ENCODE data around the gene CYB5R2.

CYB5R2 gene

DNA sequence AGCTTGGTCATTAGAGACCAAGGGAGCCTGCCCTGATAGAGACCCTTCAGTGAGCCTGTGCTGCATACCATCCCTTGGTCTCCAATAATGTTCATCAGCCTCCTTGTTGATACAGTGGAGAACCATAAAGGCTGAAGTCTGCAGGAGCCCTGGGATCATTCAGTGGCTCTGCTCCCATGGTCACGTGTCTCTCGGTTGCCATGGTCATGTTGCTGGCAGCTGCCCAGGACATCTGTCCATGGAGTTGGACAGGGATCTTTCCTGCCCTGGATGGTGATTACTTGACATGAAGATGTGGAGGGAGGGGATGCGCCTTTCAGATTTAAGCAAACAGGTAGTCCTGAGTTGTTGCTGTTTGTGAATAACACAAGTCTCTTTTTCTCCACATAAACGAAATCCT, 38.2 kb downstream of the CYB5R2 start:
- no peak overlapping the region for H3K27ac ChIP-seq (ENCODE audit: insufficient read depth in 1 of 2, low read depth in 1 of 2, low read length in 2 of 2, poor library complexity in 1 of 2, severe bottlenecking in 2 of 2)
- no peak overlapping the region for H3K4me3 ChIP-seq (ENCODE audit: control insufficient read depth in 1 of 7, extremely low read depth in 1 of 7, insufficient read depth in 4 of 7, low read depth in 2 of 7, low read length in 6 of 7)
- CTCF ChIA-PET = no interaction called here
- H3K4me1 ChIP-seq (ENCODE audit: control extremely low read depth in 1 of 4, control insufficient read depth in 4 of 4, insufficient read depth in 4 of 4, low read length in 3 of 4) = no peaks in the 10 kb centered on the region
- H3K27me3 ChIP-seq (replicated peaks in 2 of 5; ENCODE audit: control insufficient read depth in 4 of 5, insufficient read depth in 5 of 5, low read length in 4 of 5) = peaks cover 0 to 11% (median 4%) of the 10 kb centered on the region in 5 experiments
- H3K9me3 ChIP-seq (ENCODE audit: control extremely low read depth in 1 of 5, control insufficient read depth in 4 of 5, insufficient read depth in 2 of 5, low read depth in 1 of 5, low read length in 4 of 5) = no peaks in the 10 kb centered on the region
- DNase-seq = no peak
- POLR2A ChIA-PET = no interaction called here
- H3K36me3 ChIP-seq (ENCODE audit: control insufficient read depth in 4 of 4, insufficient read depth in 4 of 4, low read length in 3 of 4) = peaks cover 0 to 4% (median 0%) of the 10 kb centered on the region in 4 experiments
- WGBS (ENCODE audit: insufficient coverage) = 92% methylated on average over 3 of the region's 4 CpGs

DNA sequence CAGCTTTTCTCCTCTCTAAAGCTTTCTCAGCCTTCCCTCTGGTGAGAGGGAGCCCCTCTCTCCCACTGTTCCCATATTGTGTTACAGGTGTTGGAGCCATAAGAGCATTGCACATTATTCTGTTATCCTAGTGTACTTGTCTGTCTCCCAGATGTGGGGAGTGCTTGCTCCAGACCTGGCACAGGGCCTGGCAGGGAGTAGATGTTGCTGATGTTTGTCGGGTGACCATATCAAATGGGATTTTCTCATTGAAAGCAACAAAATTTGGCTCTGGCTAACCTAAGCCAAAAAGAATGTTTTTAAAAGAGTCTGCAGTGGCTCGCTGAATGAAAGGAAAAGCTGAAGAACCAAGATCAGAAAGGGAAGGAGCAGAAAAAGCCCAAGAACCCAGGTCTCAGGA, 41.1 kb downstream of the CYB5R2 start:
- peaks cover 0 to 7% (median 3%) of the 10 kb centered on the region in 5 experiments for H3K27me3 ChIP-seq (replicated peaks in 2 of 5; ENCODE audit: control insufficient read depth in 4 of 5, insufficient read depth in 5 of 5, low read length in 4 of 5)
- POLR2A ChIA-PET = no interaction called here
- H3K36me3 ChIP-seq (ENCODE audit: control insufficient read depth in 4 of 4, insufficient read depth in 4 of 4, low read length in 3 of 4) = peaks cover 0 to 4% (median 0%) of the 10 kb centered on the region in 4 experiments
- CTCF ChIA-PET = no interaction called here
- H3K4me3 ChIP-seq (ENCODE audit: control insufficient read depth in 1 of 7, extremely low read depth in 1 of 7, insufficient read depth in 4 of 7, low read depth in 2 of 7, low read length in 6 of 7) = no peak overlapping the region
- no peak for DNase-seq
- 100% methylated on average over 2 of the region's 2 CpGs for WGBS (ENCODE audit: insufficient coverage)
- H3K4me1 ChIP-seq (ENCODE audit: control extremely low read depth in 1 of 4, control insufficient read depth in 4 of 4, insufficient read depth in 4 of 4, low read length in 3 of 4) = no peaks in the 10 kb centered on the region
- no peak overlapping the region for H3K27ac ChIP-seq (ENCODE audit: insufficient read depth in 1 of 2, low read depth in 1 of 2, low read length in 2 of 2, poor library complexity in 1 of 2, severe bottlenecking in 2 of 2)
- no peaks in the 10 kb centered on the region for H3K9me3 ChIP-seq (ENCODE audit: control extremely low read depth in 1 of 5, control insufficient read depth in 4 of 5, insufficient read depth in 2 of 5, low read depth in 1 of 5, low read length in 4 of 5)

GRCh38 chr11:7630002-7630401, 43.3 kb downstream of the CYB5R2 start:
- Histone ChIP-seq H3K36me3 (ENCODE audit: control insufficient read depth in 4 of 4, insufficient read depth in 4 of 4, low read length in 3 of 4) (peaks cover 0 to under 1% (median 0%) of the 10 kb centered on the region in 4 experiments), H3K27ac (ENCODE audit: insufficient read depth in 1 of 2, low read depth in 1 of 2, low read length in 2 of 2, poor library complexity in 1 of 2, severe bottlenecking in 2 of 2) (no peak overlapping the region), H3K27me3 (replicated peaks in 2 of 5; ENCODE audit: control insufficient read depth in 4 of 5, insufficient read depth in 5 of 5, low read length in 4 of 5) (peaks cover 0 to 14% (median 3%) of the 10 kb centered on the region in 5 experiments), H3K4me3 (ENCODE audit: control insufficient read depth in 1 of 7, extremely low read depth in 1 of 7, insufficient read depth in 4 of 7, low read depth in 2 of 7, low read length in 6 of 7) (no peak overlapping the region), H3K9me3 (ENCODE audit: control extremely low read depth in 1 of 5, control insufficient read depth in 4 of 5, insufficient read depth in 2 of 5, low read depth in 1 of 5, low read length in 4 of 5) (no peaks in the 10 kb centered on the region), H3K4me1 (ENCODE audit: control extremely low read depth in 1 of 4, control insufficient read depth in 4 of 4, insufficient read depth in 4 of 4, low read length in 3 of 4) (no peaks in the 10 kb centered on the region)
- DNase-seq = no peak
- WGBS (ENCODE audit: insufficient coverage) = 77% methylated on average over 1 of the region's 2 CpGs
- ChIA-PET CTCF (interaction anchor here (0.6 kb wide), 1 partner anchor 149 kb away, joined by 3 read pairs; no protein-coding TSS in a partner anchor), POLR2A (no interaction called here)

- DNase-seq = no peak
- H3K27ac ChIP-seq (ENCODE audit: insufficient read depth in 1 of 2, low read depth in 1 of 2, low read length in 2 of 2, poor library complexity in 1 of 2, severe bottlenecking in 2 of 2) = no peak overlapping the region
- POLR2A ChIA-PET = no interaction called here
- no peak overlapping the region for H3K4me3 ChIP-seq (ENCODE audit: control insufficient read depth in 1 of 7, extremely low read depth in 1 of 7, insufficient read depth in 4 of 7, low read depth in 2 of 7, low read length in 6 of 7)
- H3K36me3 ChIP-seq (ENCODE audit: control insufficient read depth in 4 of 4, insufficient read depth in 4 of 4, low read length in 3 of 4) = no peaks in the 10 kb centered on the region
- WGBS (ENCODE audit: insufficient coverage) = 100% methylated on average over 2 of the region's 3 CpGs
- H3K27me3 ChIP-seq (replicated peaks in 2 of 5; ENCODE audit: control insufficient read depth in 4 of 5, insufficient read depth in 5 of 5, low read length in 4 of 5) = peaks cover 0 to 14% (median 3%) of the 10 kb centered on the region in 5 experiments
- CTCF ChIA-PET = interaction anchor here (0.8 kb wide), 1 partner anchor 9 kb away, joined by 3 read pairs; no protein-coding TSS in a partner anchor
- H3K4me1 ChIP-seq (ENCODE audit: control extremely low read depth in 1 of 4, control insufficient read depth in 4 of 4, insufficient read depth in 4 of 4, low read length in 3 of 4) = no peaks in the 10 kb centered on the region
- H3K9me3 ChIP-seq (ENCODE audit: control extremely low read depth in 1 of 5, control insufficient read depth in 4 of 5, insufficient read depth in 2 of 5, low read depth in 1 of 5, low read length in 4 of 5) = no peaks in the 10 kb centered on the region
These were observed 44.6 kb downstream of the CYB5R2 start for GRCh38 chr11:7628660-7629059.

DNA sequence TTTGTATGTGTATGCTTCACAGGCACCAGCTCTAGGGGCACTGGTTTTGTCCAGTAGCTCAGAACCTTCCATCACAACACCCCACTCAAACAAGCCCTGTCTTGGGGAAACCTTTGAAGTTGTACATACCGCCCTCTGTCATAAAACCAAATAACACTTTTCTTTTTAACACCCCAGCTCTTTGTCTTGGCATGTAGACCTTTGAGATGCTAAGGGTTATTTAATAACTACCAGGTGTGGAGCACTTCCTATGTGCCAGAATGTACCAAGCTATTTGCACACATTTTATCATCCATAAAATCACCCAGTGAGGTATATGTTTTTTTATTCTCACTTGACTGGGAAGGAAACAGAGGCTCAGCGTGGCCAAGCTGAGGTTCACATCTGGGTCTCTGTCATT, 50.6 kb downstream of the CYB5R2 start:
- no peak for DNase-seq
- Histone ChIP-seq H3K36me3 (ENCODE audit: control insufficient read depth in 4 of 4, insufficient read depth in 4 of 4, low read length in 3 of 4) (no peaks in the 10 kb centered on the region), H3K4me3 (ENCODE audit: control insufficient read depth in 1 of 7, extremely low read depth in 1 of 7, insufficient read depth in 4 of 7, low read depth in 2 of 7, low read length in 6 of 7) (no peak overlapping the region), H3K9me3 (ENCODE audit: control extremely low read depth in 1 of 5, control insufficient read depth in 4 of 5, insufficient read depth in 2 of 5, low read depth in 1 of 5, low read length in 4 of 5) (no peaks in the 10 kb centered on the region), H3K27me3 (replicated peaks in 2 of 5; ENCODE audit: control insufficient read depth in 4 of 5, insufficient read depth in 5 of 5, low read length in 4 of 5) (peaks cover 0 to 11% (median 3%) of the 10 kb centered on the region in 5 experiments), H3K4me1 (ENCODE audit: control extremely low read depth in 1 of 4, control insufficient read depth in 4 of 4, insufficient read depth in 4 of 4, low read length in 3 of 4) (no peaks in the 10 kb centered on the region), H3K27ac (ENCODE audit: insufficient read depth in 1 of 2, low read depth in 1 of 2, low read length in 2 of 2, poor library complexity in 1 of 2, severe bottlenecking in 2 of 2) (no peak overlapping the region)
- POLR2A ChIA-PET = no interaction called here
- 100% methylated on average over 1 of the region's 2 CpGs for WGBS (ENCODE audit: insufficient coverage)
- CTCF ChIA-PET = interaction anchor here (0.8 kb wide), 1 partner anchor 52 kb away, joined by 3 read pairs; no protein-coding TSS in a partner anchor

DNA sequence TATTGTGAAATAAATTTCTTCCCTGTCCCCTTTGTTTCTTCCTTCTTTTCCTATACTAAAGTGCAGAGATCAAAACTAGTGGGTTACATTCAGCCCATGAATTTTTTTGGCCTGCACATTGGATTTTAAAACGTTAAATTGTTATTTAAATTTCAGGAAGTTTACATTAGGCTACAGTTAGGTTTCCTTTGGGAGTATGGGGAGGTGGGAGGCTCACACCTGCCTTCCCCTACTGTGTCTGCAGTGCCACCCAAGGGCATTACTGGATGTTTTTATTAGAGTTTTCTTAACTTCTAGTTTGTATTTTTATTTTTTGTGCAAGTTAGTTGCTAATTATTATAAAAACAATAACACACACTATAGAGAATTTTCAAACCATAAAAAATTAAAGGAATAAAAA, 51.7 kb downstream of the CYB5R2 start:
- ChIA-PET CTCF (interaction anchor here (2.1 kb wide), 1 partner anchor 45 kb away, joined by 5 read pairs; no protein-coding TSS in a partner anchor), POLR2A (no interaction called here)
- Histone ChIP-seq H3K9me3 (ENCODE audit: control extremely low read depth in 1 of 5, control insufficient read depth in 4 of 5, insufficient read depth in 2 of 5, low read depth in 1 of 5, low read length in 4 of 5) (no peaks in the 10 kb centered on the region), H3K36me3 (ENCODE audit: control insufficient read depth in 4 of 4, insufficient read depth in 4 of 4, low read length in 3 of 4) (no peaks in the 10 kb centered on the region), H3K4me3 (ENCODE audit: control insufficient read depth in 1 of 7, extremely low read depth in 1 of 7, insufficient read depth in 4 of 7, low read depth in 2 of 7, low read length in 6 of 7) (no peak overlapping the region), H3K27me3 (replicated peaks in 2 of 5; ENCODE audit: control insufficient read depth in 4 of 5, insufficient read depth in 5 of 5, low read length in 4 of 5) (peaks cover 0 to 11% (median 3%) of the 10 kb centered on the region in 5 experiments), H3K27ac (ENCODE audit: insufficient read depth in 1 of 2, low read depth in 1 of 2, low read length in 2 of 2, poor library complexity in 1 of 2, severe bottlenecking in 2 of 2) (no peak overlapping the region), H3K4me1 (ENCODE audit: control extremely low read depth in 1 of 4, control insufficient read depth in 4 of 4, insufficient read depth in 4 of 4, low read length in 3 of 4) (no peaks in the 10 kb centered on the region)
- 25% methylated on average over 1 of the region's 1 CpG for WGBS (ENCODE audit: insufficient coverage)
- no peak for DNase-seq

DNA sequence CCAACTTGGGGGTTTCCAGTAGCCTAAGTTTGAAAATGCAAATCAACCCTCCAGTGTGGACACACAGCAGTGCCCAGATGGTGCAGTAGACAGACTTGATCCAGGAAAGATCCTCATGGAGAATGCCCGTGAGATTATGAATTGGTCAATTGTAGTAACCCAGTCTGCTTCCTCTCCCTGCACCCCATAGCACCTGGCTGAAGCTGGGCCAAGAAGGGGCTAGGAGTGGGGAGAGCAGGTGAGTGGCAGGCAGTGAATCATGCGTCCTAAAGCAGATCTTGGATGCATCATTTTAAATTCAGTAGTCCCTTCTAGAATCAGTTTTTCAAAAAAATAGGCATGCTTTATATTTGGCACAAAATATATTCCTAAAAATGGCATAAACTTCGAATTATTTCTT, 52.2 kb downstream of the CYB5R2 start:
- no peaks in the 10 kb centered on the region for H3K36me3 ChIP-seq (ENCODE audit: control insufficient read depth in 4 of 4, insufficient read depth in 4 of 4, low read length in 3 of 4)

More for the DNA sequence above, 52.2 kb downstream of the CYB5R2 start:
- Histone ChIP-seq H3K4me3 (ENCODE audit: control insufficient read depth in 1 of 7, extremely low read depth in 1 of 7, insufficient read depth in 4 of 7, low read depth in 2 of 7, low read length in 6 of 7) (no peak overlapping the region), H3K27me3 (replicated peaks in 2 of 5; ENCODE audit: control insufficient read depth in 4 of 5, insufficient read depth in 5 of 5, low read length in 4 of 5) (peaks cover 0 to 11% (median 3%) of the 10 kb centered on the region in 5 experiments), H3K27ac (ENCODE audit: insufficient read depth in 1 of 2, low read depth in 1 of 2, low read length in 2 of 2, poor library complexity in 1 of 2, severe bottlenecking in 2 of 2) (no peak overlapping the region), H3K9me3 (ENCODE audit: control extremely low read depth in 1 of 5, control insufficient read depth in 4 of 5, insufficient read depth in 2 of 5, low read depth in 1 of 5, low read length in 4 of 5) (no peaks in the 10 kb centered on the region), H3K4me1 (ENCODE audit: control extremely low read depth in 1 of 4, control insufficient read depth in 4 of 4, insufficient read depth in 4 of 4, low read length in 3 of 4) (no peaks in the 10 kb centered on the region)
- DNase-seq = no peak
- WGBS (ENCODE audit: insufficient coverage) = 100% methylated on average over 1 of the region's 3 CpGs
- ChIA-PET CTCF (interaction anchor here (2.1 kb wide), 1 partner anchor 46 kb away, joined by 5 read pairs; no protein-coding TSS in a partner anchor), POLR2A (no interaction called here)

Data from common myeloid progenitor, CD34-positive (primary cell).